Lower leg skin (tissue), 3 donors: Measurements from ENCODE around the gene SIX5.

Experiments used
- POLR2A ChIP-seq, 2 donors: fragments of 450-650 bp; IDR thresholded peaks; one replicate each; pipeline ENCODE4 v1.6.1; 2016 to 2017; ENCODE audit warnings: antibody characterized with exemption in 2 of 2, mild to moderate bottlenecking in 1 of 2, moderate library complexity in 1 of 2
- TF ChIP-seq, protein P1 (sequence below), 3 donors: fragments of 450-650 bp; IDR thresholded peaks; one replicate each; pipeline ENCODE4 v1.5.1; 2016; ENCODE audit warnings: antibody characterized with exemption in 3 of 3, mild to moderate bottlenecking in 3 of 3, moderate library complexity in 2 of 3

DNA sequence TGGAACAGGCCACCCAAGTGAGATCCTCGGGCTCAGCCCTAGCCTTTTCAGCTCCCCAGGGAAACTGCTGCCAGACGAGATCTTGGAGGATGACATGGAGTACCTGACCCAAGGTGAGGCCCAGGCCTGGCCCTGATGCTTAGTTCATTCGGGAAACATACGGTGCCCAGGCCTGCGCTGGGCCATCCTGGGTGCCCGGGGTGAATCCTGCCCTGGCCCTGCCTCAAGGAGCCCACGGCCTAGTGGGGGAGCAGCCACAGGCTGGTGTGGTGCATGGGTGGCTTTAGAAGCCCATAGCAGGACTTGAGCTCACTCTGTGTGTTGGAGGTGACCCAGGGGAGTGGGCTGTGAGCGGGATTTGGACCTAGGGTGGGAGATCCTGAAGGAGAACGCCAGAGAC lies 10.1 kb downstream of the SIX5 start:
- TF ChIP-seq, protein P1, sequence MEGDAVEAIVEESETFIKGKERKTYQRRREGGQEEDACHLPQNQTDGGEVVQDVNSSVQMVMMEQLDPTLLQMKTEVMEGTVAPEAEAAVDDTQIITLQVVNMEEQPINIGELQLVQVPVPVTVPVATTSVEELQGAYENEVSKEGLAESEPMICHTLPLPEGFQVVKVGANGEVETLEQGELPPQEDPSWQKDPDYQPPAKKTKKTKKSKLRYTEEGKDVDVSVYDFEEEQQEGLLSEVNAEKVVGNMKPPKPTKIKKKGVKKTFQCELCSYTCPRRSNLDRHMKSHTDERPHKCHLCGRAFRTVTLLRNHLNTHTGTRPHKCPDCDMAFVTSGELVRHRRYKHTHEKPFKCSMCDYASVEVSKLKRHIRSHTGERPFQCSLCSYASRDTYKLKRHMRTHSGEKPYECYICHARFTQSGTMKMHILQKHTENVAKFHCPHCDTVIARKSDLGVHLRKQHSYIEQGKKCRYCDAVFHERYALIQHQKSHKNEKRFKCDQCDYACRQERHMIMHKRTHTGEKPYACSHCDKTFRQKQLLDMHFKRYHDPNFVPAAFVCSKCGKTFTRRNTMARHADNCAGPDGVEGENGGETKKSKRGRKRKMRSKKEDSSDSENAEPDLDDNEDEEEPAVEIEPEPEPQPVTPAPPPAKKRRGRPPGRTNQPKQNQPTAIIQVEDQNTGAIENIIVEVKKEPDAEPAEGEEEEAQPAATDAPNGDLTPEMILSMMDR (IDR thresholded peaks at IDR 0.05) = no peak
- no peak for TF ChIP-seq POLR2A (IDR thresholded peaks at IDR 0.05)
